ENCODE results near the gene ALMS1. TPM values are rescaled to one million over a fixed set of nuclear protein-coding genes. Genes with fewer than 3 reads are reported as not detected.
"Not testable (repeated sequence)": the region's sequence is repeated elsewhere in the genome, so short reads cannot be mapped to it uniquely, and the experiment has no call there.

ALMS1 gene
- total RNA-seq, 1 donor from 2014 or later = 22.1 TPM

DNA sequence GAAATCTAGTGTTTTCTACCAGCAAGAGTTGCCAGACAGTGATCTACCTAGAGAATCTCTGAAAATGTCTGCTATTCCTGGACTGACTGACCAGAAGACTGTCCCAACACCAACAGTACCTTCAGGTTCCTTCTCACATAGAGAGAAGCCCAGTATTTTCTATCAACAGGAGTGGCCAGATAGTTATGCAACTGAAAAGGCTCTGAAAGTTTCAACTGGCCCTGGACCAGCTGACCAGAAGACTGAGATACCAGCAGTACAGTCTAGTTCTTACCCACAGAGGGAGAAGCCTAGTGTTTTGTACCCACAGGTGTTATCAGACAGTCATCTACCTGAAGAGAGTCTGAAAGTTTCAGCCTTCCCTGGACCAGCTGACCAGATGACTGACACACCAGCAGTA is 63.8 kb downstream of the ALMS1 start:
- ATAC-seq = no peak
- no peak for DNase-seq
- no peaks in the 10 kb centered on the region for H3K27me3 ChIP-seq
- peaks cover 16% of the 10 kb centered on the region for H3K36me3 ChIP-seq
- H3K27ac ChIP-seq = no peak overlapping the region
- no peaks in the 10 kb centered on the region for H3K9me3 ChIP-seq
- intact Hi-C loops (cut with DNase I) = no loop called here
- no peaks in the 10 kb centered on the region for H3K4me1 ChIP-seq
- H3K4me3 ChIP-seq = no peak overlapping the region
- TF ChIP-seq, protein P1, sequence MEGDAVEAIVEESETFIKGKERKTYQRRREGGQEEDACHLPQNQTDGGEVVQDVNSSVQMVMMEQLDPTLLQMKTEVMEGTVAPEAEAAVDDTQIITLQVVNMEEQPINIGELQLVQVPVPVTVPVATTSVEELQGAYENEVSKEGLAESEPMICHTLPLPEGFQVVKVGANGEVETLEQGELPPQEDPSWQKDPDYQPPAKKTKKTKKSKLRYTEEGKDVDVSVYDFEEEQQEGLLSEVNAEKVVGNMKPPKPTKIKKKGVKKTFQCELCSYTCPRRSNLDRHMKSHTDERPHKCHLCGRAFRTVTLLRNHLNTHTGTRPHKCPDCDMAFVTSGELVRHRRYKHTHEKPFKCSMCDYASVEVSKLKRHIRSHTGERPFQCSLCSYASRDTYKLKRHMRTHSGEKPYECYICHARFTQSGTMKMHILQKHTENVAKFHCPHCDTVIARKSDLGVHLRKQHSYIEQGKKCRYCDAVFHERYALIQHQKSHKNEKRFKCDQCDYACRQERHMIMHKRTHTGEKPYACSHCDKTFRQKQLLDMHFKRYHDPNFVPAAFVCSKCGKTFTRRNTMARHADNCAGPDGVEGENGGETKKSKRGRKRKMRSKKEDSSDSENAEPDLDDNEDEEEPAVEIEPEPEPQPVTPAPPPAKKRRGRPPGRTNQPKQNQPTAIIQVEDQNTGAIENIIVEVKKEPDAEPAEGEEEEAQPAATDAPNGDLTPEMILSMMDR (IDR thresholded peaks at IDR 0.05) = no peak

DNA sequence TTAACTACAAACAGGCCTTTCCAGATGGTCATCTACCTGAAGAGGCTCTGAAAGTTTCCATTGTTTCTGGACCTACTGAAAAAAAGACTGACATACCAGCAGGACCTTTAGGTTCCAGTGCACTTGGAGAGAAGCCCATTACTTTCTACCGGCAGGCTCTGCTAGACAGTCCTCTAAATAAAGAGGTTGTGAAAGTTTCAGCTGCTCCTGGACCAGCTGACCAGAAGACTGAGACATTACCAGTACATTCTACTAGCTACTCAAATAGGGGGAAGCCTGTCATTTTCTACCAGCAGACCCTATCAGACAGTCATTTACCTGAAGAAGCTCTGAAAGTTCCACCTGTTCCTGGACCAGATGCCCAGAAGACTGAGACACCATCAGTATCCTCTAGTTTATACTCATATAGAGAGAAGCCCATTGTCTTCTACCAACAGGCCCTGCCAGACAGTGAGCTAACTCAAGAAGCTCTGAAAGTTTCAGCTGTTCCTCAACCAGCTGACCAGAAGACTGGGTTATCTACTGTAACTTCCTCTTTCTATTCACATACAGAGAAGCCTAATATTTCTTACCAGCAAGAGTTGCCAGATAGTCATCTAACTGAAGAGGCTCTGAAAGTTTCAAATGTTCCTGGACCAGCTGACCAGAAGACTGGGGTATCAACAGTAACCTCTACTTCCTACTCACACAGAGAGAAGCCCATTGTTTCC is 65.8 kb downstream of the ALMS1 start:
- no peaks in the 10 kb centered on the region for H3K4me1 ChIP-seq
- H3K27ac ChIP-seq = no peak overlapping the region
- peaks cover 16% of the 10 kb centered on the region for H3K36me3 ChIP-seq
- no peaks in the 10 kb centered on the region for H3K27me3 ChIP-seq
- H3K9me3 ChIP-seq = no peaks in the 10 kb centered on the region
- peak; percentile 49 for ATAC-seq
- intact Hi-C loops (cut with DNase I) = no loop called here
- no peak for DNase-seq
- TF ChIP-seq, protein P1 (IDR thresholded peaks at IDR 0.05) = no peak
- no peak overlapping the region for H3K4me3 ChIP-seq

DNA sequence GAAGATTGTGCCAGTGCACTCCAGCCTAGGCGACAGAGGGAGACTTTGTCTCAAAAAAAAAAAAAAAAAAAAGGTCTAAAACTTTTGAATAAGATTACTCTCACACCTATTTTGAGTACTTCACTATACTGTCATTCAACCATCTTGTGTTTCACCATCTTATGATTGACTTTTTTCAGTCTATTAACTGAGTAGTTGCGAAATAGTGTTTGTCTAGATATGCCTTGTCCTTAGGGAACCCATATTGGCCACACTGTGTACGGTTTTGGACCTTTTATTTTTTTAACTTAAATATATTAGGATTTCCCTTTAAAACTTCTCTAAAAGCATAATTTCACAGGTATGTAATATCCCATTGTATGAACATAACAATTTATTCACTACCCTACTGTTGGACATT is 72.3 kb downstream of the ALMS1 start:
- no peak overlapping the region for H3K27ac ChIP-seq
- no peaks in the 10 kb centered on the region for H3K36me3 ChIP-seq
- no peaks in the 10 kb centered on the region for H3K4me1 ChIP-seq
- no peaks in the 10 kb centered on the region for H3K9me3 ChIP-seq
- TF ChIP-seq, protein P1 (IDR thresholded peaks at IDR 0.05) = no peak
- intact Hi-C loops (cut with DNase I) = no loop called here
- H3K4me3 ChIP-seq = no peak overlapping the region
- no peaks in the 10 kb centered on the region for H3K27me3 ChIP-seq
- DNase-seq (no peak), ATAC-seq (no peak)

DNA sequence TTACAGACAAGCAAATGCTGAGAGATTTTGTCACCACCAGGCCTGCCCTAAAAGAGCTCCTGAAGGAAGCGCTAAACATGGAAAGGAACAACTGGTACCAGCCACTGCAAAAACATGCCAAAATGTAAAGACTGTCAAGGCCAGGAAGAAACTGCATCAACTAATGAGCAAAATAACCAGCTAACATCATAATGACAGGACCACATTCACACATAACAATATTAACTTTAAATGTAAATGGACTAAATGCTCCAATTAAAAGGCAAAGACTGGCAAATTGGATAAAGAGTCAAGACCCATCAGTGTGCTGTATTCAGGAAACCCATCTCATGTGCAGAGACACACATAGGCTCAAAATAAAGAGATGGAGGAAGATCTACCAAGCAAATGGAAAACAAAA is 76.8 kb downstream of the ALMS1 start:
- H3K4me1 ChIP-seq; H3K27me3 ChIP-seq; intact Hi-C loops (cut with DNase I); H3K9me3 ChIP-seq; ATAC-seq; H3K4me3 ChIP-seq; H3K27ac ChIP-seq; DNase-seq; H3K36me3 ChIP-seq: not testable (repeated sequence)

DNA sequence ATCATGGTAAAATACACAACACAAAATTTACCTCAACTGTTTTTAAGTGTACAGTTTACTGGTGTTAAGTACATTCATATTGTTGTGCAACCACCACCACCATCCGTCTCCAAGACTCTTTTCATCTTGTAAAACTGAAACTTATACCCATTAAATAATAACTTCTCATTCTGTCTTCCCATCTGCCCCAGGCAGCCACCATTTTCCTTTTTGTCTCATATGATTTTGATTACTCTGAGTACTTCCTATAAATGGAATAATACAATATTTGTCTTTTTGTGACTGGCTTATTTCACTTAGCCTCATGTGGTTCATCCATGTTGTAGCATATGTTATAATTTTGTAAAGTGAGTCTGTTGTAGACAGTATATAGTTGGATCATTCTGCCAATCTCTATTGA is 82.7 kb downstream of the ALMS1 start:
- H3K27ac ChIP-seq = no peak overlapping the region
- no peaks in the 10 kb centered on the region for H3K4me1 ChIP-seq
- intact Hi-C loops (cut with DNase I) = no loop called here
- H3K9me3 ChIP-seq = no peaks in the 10 kb centered on the region
- H3K4me3 ChIP-seq = no peak overlapping the region
- no peaks in the 10 kb centered on the region for H3K36me3 ChIP-seq
- DNase-seq (no peak), ATAC-seq (no peak)
- TF ChIP-seq, protein P1 (IDR thresholded peaks at IDR 0.05) = no peak
- no peaks in the 10 kb centered on the region for H3K27me3 ChIP-seq

DNA sequence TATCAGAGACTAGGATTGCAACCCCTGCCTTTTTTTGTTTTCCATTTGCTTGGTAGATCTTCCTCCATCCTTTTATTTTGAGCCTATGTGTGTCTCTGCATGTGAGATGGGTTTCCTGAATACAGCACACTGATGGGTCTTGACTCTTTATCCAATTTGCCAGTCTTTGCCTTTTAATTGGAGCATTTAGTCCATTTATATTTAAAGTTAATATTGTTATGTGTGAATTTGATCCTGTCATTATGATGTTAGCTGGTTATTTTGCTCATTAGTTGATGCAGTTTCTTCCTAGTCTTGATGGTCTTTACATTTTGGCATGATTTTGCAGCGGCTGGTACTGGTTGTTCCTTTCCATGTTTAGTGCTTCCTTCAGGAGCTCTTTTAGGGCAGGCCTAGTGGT is 98.2 kb downstream of the ALMS1 start:
- H3K27me3 ChIP-seq; H3K9me3 ChIP-seq; DNase-seq; intact Hi-C loops (cut with DNase I); ATAC-seq; H3K27ac ChIP-seq; H3K4me3 ChIP-seq; H3K4me1 ChIP-seq; H3K36me3 ChIP-seq: not testable (repeated sequence)

Data from upper lobe of right lung (tissue), 1 donor.